Cardiac fibroblast (primary cell): ENCODE data around the gene MYOM3.

Experiments used
- DNase-seq, 2 donors: peaks; one replicate each; pipeline versions ENCODE4 v3.0.0 to v3.0.0-alpha.2; 2010; ENCODE audit warnings: low read depth in 2 of 2
- H3K4me3 ChIP-seq, 2 donors: replicated peaks in 1 of 2; 1 replicate in 1 of 2; 2 replicates in 1 of 2; pipeline ENCODE4 v1.5.1; 2011; ENCODE audit warnings: low read depth in 2 of 2, low read length in 2 of 2, mild to moderate bottlenecking in 2 of 2, moderate library complexity in 1 of 2
- CTCF ChIP-seq: IDR thresholded peaks from one replicate; pipeline ENCODE4 v1.5.1; 2011; ENCODE audit warnings: low read depth, mild to moderate bottlenecking, low read length, inconsistent platforms

Gene MYOM3

GRCh38 chr1:24077278-24077978 is 34.5 kb downstream of the MYOM3 start:
- DNase-seq = no peak
- TF ChIP-seq CTCF = no peak
- no peak overlapping the region for H3K4me3 ChIP-seq

- no peak for DNase-seq
- no peak for TF ChIP-seq CTCF
- H3K4me3 ChIP-seq = no peak overlapping the region
Observed at GRCh38 chr1:24075946-24076345, 36.0 kb downstream of the MYOM3 start.

- no peak for TF ChIP-seq CTCF
- no peak overlapping the region for H3K4me3 ChIP-seq
- DNase-seq = no peak
Observed at GRCh38 chr1:24075590-24075854, 36.4 kb downstream of the MYOM3 start.

- no peak overlapping the region for H3K4me3 ChIP-seq
- DNase-seq = no peak
- TF ChIP-seq CTCF = no peak
Observed at GRCh38 chr1:24074817-24075589, 36.9 kb downstream of the MYOM3 start.

GRCh38 chr1:24074196-24074595 is 37.7 kb downstream of the MYOM3 start:
- H3K4me3 ChIP-seq = no peak overlapping the region
- no peak for TF ChIP-seq CTCF
- no peak for DNase-seq

GRCh38 chr1:24071941-24072340 is 40.0 kb downstream of the MYOM3 start:
- TF ChIP-seq CTCF = no peak
- H3K4me3 ChIP-seq = no peak overlapping the region
- DNase-seq = no peak
